RWPE2 (cell line): ENCODE measurements around the gene HBQ1.

ENCODE experiments used
- ATAC-seq: fragments of 200-7000 bp; cut with Tn5 transposase; 3 replicates; pipeline ENCODE4 v1.9.1; 2021; ENCODE audit warnings: low read depth
- DNase-seq: peaks from one replicate; pipeline ENCODE4 v3.0.0-alpha.2; 2020; ENCODE audit warnings: low spot score
- H3K27ac ChIP-seq: fragments of 450-650 bp; 2 replicates; pipeline ENCODE4 v1.5.1; 2017; ENCODE audit warnings: mild to moderate bottlenecking; ENCODE audit not compliant: poor library complexity, severe bottlenecking
- H3K27me3 ChIP-seq: fragments of 250-450 bp; sonication (Bioruptor Pico); 2 replicates; pipeline ENCODE4 v1.5.1; 2021; ENCODE audit warnings: mild to moderate bottlenecking, moderate library complexity; ENCODE audit not compliant: insufficient read depth, poor library complexity, severe bottlenecking
- H3K36me3 ChIP-seq: fragments of 250-450 bp; sonication (Bioruptor Pico); 2 replicates; pipeline ENCODE4 v1.5.1; 2020; ENCODE audit warnings: low read depth, mild to moderate bottlenecking, moderate library complexity
- H3K4me1 ChIP-seq: fragments of 250-450 bp; sonication (Bioruptor Pico); 2 replicates; pipeline ENCODE4 v1.5.1; 2021; ENCODE audit warnings: mild to moderate bottlenecking, moderate library complexity; ENCODE audit not compliant: insufficient read depth, poor library complexity, severe bottlenecking
- H3K4me3 ChIP-seq: fragments of 250-450 bp; sonication (Bioruptor Pico); 2 replicates; pipeline ENCODE4 v1.5.1; 2021; ENCODE audit warnings: mild to moderate bottlenecking, moderate library complexity; ENCODE audit not compliant: severe bottlenecking
- H3K9me3 ChIP-seq: fragments of 250-450 bp; sonication (Bioruptor Pico); 2 replicates; pipeline ENCODE4 v1.5.1; 2021; ENCODE audit warnings: mild to moderate bottlenecking, moderate library complexity; ENCODE audit not compliant: severe bottlenecking
- CTCF ChIP-seq: fragments of 450-650 bp; IDR thresholded peaks from one replicate; pipeline ENCODE4 v1.5.1; 2017; ENCODE audit warnings: mild to moderate bottlenecking, moderate library complexity; ENCODE audit not compliant: poor library complexity, severe bottlenecking

HBQ1 gene

GRCh38 chr16:140175-140857 lies 39.9 kb upstream of the HBQ1 start:
- no peak overlapping the region for H3K4me3 ChIP-seq
- H3K36me3 ChIP-seq = peaks cover 6% of the 10 kb centered on the region
- no peak overlapping the region for H3K27ac ChIP-seq
- no peaks in the 10 kb centered on the region for H3K9me3 ChIP-seq
- no peak for TF ChIP-seq CTCF
- no peaks in the 10 kb centered on the region for H3K27me3 ChIP-seq
- no peaks in the 10 kb centered on the region for H3K4me1 ChIP-seq
- ATAC-seq (no peak), DNase-seq (no peak)

GRCh38 chr16:142405-142967 lies 37.8 kb upstream of the HBQ1 start:
- ATAC-seq = no peak
- TF ChIP-seq CTCF = no peak

GRCh38 chr16:143047-143446 lies 37.2 kb upstream of the HBQ1 start:
- no peak for ATAC-seq
- Histone ChIP-seq H3K9me3 (no peaks in the 10 kb centered on the region), H3K4me3 (no peak overlapping the region), H3K27ac (no peak overlapping the region), H3K27me3 (no peaks in the 10 kb centered on the region), H3K36me3 (no peaks in the 10 kb centered on the region), H3K4me1 (no peaks in the 10 kb centered on the region)
- no peak for TF ChIP-seq CTCF
- DNase-seq = no peak

More at GRCh38 chr16:142405-142967, 37.8 kb upstream of the HBQ1 start:
- Histone ChIP-seq H3K36me3 (no peaks in the 10 kb centered on the region), H3K4me1 (no peaks in the 10 kb centered on the region), H3K27me3 (no peaks in the 10 kb centered on the region), H3K27ac (no peak overlapping the region), H3K9me3 (no peaks in the 10 kb centered on the region), H3K4me3 (no peak overlapping the region)
- no peak for DNase-seq

GRCh38 chr16:143456-143855 lies 36.8 kb upstream of the HBQ1 start:
- Histone ChIP-seq H3K9me3 (no peaks in the 10 kb centered on the region), H3K4me3 (no peak overlapping the region), H3K27me3 (no peaks in the 10 kb centered on the region), H3K36me3 (no peaks in the 10 kb centered on the region), H3K4me1 (no peaks in the 10 kb centered on the region), H3K27ac (no peak overlapping the region)
- no peak for ATAC-seq
- no peak for TF ChIP-seq CTCF
- no peak for DNase-seq

GRCh38 chr16:144797-145252 lies 35.4 kb upstream of the HBQ1 start:
- Histone ChIP-seq H3K27me3 (no peaks in the 10 kb centered on the region), H3K36me3 (no peaks in the 10 kb centered on the region), H3K4me3 (no peak overlapping the region), H3K9me3 (no peaks in the 10 kb centered on the region), H3K27ac (no peak overlapping the region), H3K4me1 (no peaks in the 10 kb centered on the region)
- DNase-seq (no peak), ATAC-seq (no peak)
- no peak for TF ChIP-seq CTCF
